ENCODE measurements around the gene MYO3B.

DNA sequence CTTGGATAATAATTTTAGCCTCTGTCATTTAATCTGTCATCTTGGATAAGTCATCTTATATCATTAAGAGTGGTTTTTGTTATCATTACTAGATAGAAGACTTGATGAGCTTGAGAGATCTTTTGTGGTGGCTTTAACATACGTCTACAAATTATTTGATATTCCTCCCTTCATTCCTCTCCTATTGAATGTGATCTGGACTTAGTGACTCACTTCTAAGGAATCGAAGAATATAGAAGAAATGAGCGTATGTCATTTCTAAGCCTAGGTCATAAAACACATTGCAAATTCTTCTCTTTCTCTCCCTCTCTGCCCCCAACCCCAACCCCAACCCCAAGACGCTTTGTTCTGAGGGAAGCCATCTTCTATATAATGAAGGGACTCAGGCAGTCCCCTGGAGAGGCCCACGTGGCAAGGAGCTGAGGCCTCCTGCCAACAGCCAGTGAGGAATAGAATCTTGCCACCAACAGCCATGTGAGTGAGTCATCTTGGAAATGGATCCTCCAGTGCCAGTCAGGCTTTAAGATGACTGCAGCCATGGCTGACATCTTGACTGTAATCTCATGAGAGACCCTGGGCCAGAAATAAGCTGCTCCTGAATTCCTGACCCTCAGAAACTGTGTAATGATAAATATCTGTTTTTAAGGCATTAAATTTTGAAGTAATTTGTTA lies 315.6 kb downstream of the MYO3B start:
- TF ChIP-seq, protein P1, sequence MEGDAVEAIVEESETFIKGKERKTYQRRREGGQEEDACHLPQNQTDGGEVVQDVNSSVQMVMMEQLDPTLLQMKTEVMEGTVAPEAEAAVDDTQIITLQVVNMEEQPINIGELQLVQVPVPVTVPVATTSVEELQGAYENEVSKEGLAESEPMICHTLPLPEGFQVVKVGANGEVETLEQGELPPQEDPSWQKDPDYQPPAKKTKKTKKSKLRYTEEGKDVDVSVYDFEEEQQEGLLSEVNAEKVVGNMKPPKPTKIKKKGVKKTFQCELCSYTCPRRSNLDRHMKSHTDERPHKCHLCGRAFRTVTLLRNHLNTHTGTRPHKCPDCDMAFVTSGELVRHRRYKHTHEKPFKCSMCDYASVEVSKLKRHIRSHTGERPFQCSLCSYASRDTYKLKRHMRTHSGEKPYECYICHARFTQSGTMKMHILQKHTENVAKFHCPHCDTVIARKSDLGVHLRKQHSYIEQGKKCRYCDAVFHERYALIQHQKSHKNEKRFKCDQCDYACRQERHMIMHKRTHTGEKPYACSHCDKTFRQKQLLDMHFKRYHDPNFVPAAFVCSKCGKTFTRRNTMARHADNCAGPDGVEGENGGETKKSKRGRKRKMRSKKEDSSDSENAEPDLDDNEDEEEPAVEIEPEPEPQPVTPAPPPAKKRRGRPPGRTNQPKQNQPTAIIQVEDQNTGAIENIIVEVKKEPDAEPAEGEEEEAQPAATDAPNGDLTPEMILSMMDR (IDR thresholded peaks at IDR 0.05): no peak
- TF ChIP-seq POLR2A (IDR thresholded peaks at IDR 0.05) (no peak), POLR2AphosphoS5 (IDR thresholded peaks at IDR 0.05) (no peak)
